Suprapubic skin (tissue), 4 donors: Measurements from ENCODE around the gene EPB41L4A. TPM values are rescaled to one million over a fixed set of nuclear protein-coding genes. Genes with fewer than 3 reads are reported as not detected.

ENCODE experiments used
- DNase-seq, 2 donors: peaks; one replicate each; pipeline ENCODE4 v3.0.0-alpha.2; 2019; ENCODE audit warnings: low spot score in 2 of 2
- H3K27ac ChIP-seq: fragments of 200-600 bp; sonication (generic); one replicate; pipeline ENCODE4 v1.5.1; 2019
- H3K27me3 ChIP-seq: fragments of 200-600 bp; sonication (generic); one replicate; pipeline ENCODE4 v1.5.1; 2019
- H3K36me3 ChIP-seq: fragments of 200-600 bp; sonication (generic); one replicate; pipeline ENCODE4 v1.5.1; 2019
- H3K4me1 ChIP-seq: fragments of 200-600 bp; sonication (generic); one replicate; pipeline ENCODE4 v1.5.1; 2019
- H3K4me3 ChIP-seq: fragments of 200-600 bp; sonication (generic); one replicate; pipeline ENCODE4 v1.5.1; 2019; ENCODE audit warnings: mild to moderate bottlenecking
- H3K9me3 ChIP-seq: fragments of 200-600 bp; sonication (generic); one replicate; pipeline ENCODE4 v1.5.1; 2019
- CTCF ChIP-seq, 2 donors: fragments of 200-600 bp in 1 of 2; fragments of 450-650 bp in 1 of 2; sonication (generic) in 1 of 2; IDR thresholded peaks; one replicate each; pipeline ENCODE4 v1.5.1; 2016 to 2019; ENCODE audit warnings: antibody characterized with exemption in 2 of 2, mild to moderate bottlenecking in 1 of 2, moderate library complexity in 1 of 2
- EP300 ChIP-seq: sonication (generic); formaldehyde crosslinking; IDR thresholded peaks from one replicate; pipeline ENCODE4 v1.6.1; 2017; ENCODE audit warnings: antibody characterized with exemption
- POLR2A ChIP-seq, 2 donors: fragments of 450-650 bp; IDR thresholded peaks; one replicate each; pipeline ENCODE4 v1.6.1; 2017; ENCODE audit warnings: antibody characterized with exemption in 2 of 2, mild to moderate bottlenecking in 2 of 2, moderate library complexity in 2 of 2
- POLR2AphosphoS5 ChIP-seq, 3 donors: sonication (generic); formaldehyde crosslinking; IDR thresholded peaks; one replicate each; pipeline ENCODE4 v1.6.1; 2017; ENCODE audit warnings: antibody characterized with exemption in 3 of 3
- WGBS: methylation state at CpG from one replicate; pipeline ENCODE4 v1.1.5; 2018; 5-methylcytosine and 5-hydroxymethylcytosine counted together
- total RNA-seq, 4 donors: library from RNA; depleted of rRNA; stranded (reverse); fragments of >200 nt; gene quantifications; one replicate each; pipeline ENCODE4 v1.1.0, GENCODE V29; 2016

The EPB41L4A gene
- total RNA-seq, 4 donors from 2014 or later = 8.5 to 31.9 (median 12.8) TPM

- 58% methylated on average over 5 of the region's 5 CpGs for WGBS
- no peak overlapping the region for H3K27ac ChIP-seq
- H3K4me3 ChIP-seq = no peak overlapping the region
- peaks cover 14% of the 10 kb centered on the region for H3K4me1 ChIP-seq
- H3K36me3 ChIP-seq = no peaks in the 10 kb centered on the region
- H3K27me3 ChIP-seq = no peaks in the 10 kb centered on the region
- DNase-seq = no peak
- TF ChIP-seq POLR2AphosphoS5 (IDR thresholded peaks at IDR 0.05) (no peak), EP300 (no peak), POLR2A (IDR thresholded peaks at IDR 0.05) (no peak)
- H3K9me3 ChIP-seq = no peaks in the 10 kb centered on the region
Measured at GRCh38 chr5:112333331-112333781, 85.7 kb downstream of the EPB41L4A start.

GRCh38 chr5:112331892-112332291, 87.2 kb downstream of the EPB41L4A start:
- no peaks in the 10 kb centered on the region for H3K36me3 ChIP-seq
- no peaks in the 10 kb centered on the region for H3K9me3 ChIP-seq
- H3K4me1 ChIP-seq = peaks cover 13% of the 10 kb centered on the region
- H3K4me3 ChIP-seq = no peak overlapping the region
- DNase-seq = no peak
- no peaks in the 10 kb centered on the region for H3K27me3 ChIP-seq
- WGBS = 82% methylated on average over 2 of the region's 2 CpGs
- no peak overlapping the region for H3K27ac ChIP-seq
- no peak for TF ChIP-seq POLR2A (IDR thresholded peaks at IDR 0.05)

GRCh38 chr5:112329419-112330090, 89.5 kb downstream of the EPB41L4A start:
- Histone ChIP-seq H3K27ac (no peak overlapping the region), H3K27me3 (no peaks in the 10 kb centered on the region), H3K9me3 (no peaks in the 10 kb centered on the region), H3K36me3 (no peaks in the 10 kb centered on the region), H3K4me3 (no peak overlapping the region), H3K4me1 (peaks cover 13% of the 10 kb centered on the region)
- 19% methylated on average over 5 of the region's 5 CpGs for WGBS
- DNase-seq = no peak
- no peak for TF ChIP-seq EP300
- TF ChIP-seq POLR2AphosphoS5 (IDR thresholded peaks at IDR 0.05) = no peak
- TF ChIP-seq CTCF (IDR thresholded peaks at IDR 0.05) = no peak
- TF ChIP-seq POLR2A (IDR thresholded peaks at IDR 0.05) = no peak

GRCh38 chr5:112323166-112323565, 95.9 kb downstream of the EPB41L4A start:
- no peaks in the 10 kb centered on the region for H3K9me3 ChIP-seq
- H3K36me3 ChIP-seq = no peaks in the 10 kb centered on the region
- no peak overlapping the region for H3K4me3 ChIP-seq
- no peaks in the 10 kb centered on the region for H3K4me1 ChIP-seq
- H3K27me3 ChIP-seq = no peaks in the 10 kb centered on the region
- H3K27ac ChIP-seq = no peak overlapping the region
- TF ChIP-seq POLR2AphosphoS5 (IDR thresholded peaks at IDR 0.05) (no peak), POLR2A (IDR thresholded peaks at IDR 0.05) (no peak), CTCF (IDR thresholded peaks at IDR 0.05) (no peak), EP300 (no peak)
- no peak for DNase-seq

- TF ChIP-seq CTCF (IDR thresholded peaks at IDR 0.05) (no peak), EP300 (no peak), POLR2A (IDR thresholded peaks at IDR 0.05) (no peak), POLR2AphosphoS5 (IDR thresholded peaks at IDR 0.05) (no peak)
- no peak for DNase-seq
- no peaks in the 10 kb centered on the region for H3K9me3 ChIP-seq
- H3K4me1 ChIP-seq = peaks cover 5% of the 10 kb centered on the region
- no peaks in the 10 kb centered on the region for H3K27me3 ChIP-seq
- no peaks in the 10 kb centered on the region for H3K36me3 ChIP-seq
- WGBS = 73% methylated on average over 3 of the region's 3 CpGs
- no peak overlapping the region for H3K4me3 ChIP-seq
- no peak overlapping the region for H3K27ac ChIP-seq
Measured at GRCh38 chr5:112320408-112320807, 98.7 kb downstream of the EPB41L4A start.

- TF ChIP-seq CTCF (IDR thresholded peaks at IDR 0.05) = no peak
- no peak for TF ChIP-seq POLR2AphosphoS5 (IDR thresholded peaks at IDR 0.05)
- TF ChIP-seq EP300 = no peak
- TF ChIP-seq POLR2A (IDR thresholded peaks at IDR 0.05) = no peak
Measured at GRCh38 chr5:112318346-112318745, 100.7 kb downstream of the EPB41L4A start.

More at GRCh38 chr5:112318346-112318745, 100.7 kb downstream of the EPB41L4A start:
- WGBS = 50% methylated on average over 2 of the region's 2 CpGs
- Histone ChIP-seq H3K4me3 (no peak overlapping the region), H3K36me3 (no peaks in the 10 kb centered on the region), H3K27ac (no peak overlapping the region), H3K4me1 (peaks cover 5% of the 10 kb centered on the region), H3K9me3 (no peaks in the 10 kb centered on the region), H3K27me3 (no peaks in the 10 kb centered on the region)
- DNase-seq = no peak
